Head of caudate nucleus (tissue), 42 donors: ENCODE data around the gene DPH1.
"Not testable (repeated sequence)": the region's sequence is repeated elsewhere in the genome, so short reads cannot be mapped to it uniquely, and the experiment has no call there.

Experiments
- DNase-seq, 42 donors: peaks; one replicate each; pipeline versions ENCODE4 v3.0.0 to v3.0.0-alpha.2; 2020 to 2021; ENCODE audit warnings: mixed read lengths in 7 of 42
- intact Hi-C: fragments of 100-400 bp; cut with DNase I; formaldehyde crosslinking; loops from one replicate; pipeline ENCODE4 v1.15.0; 2022

The DPH1 gene

GRCh38 chr17:2029911-2030778, at the start of gene DPH1:
Gene DPH1 (plus strand): TSS chr17:2030153. CDS start chr17:2030170, 17 bp downstream.
- intact Hi-C loops: loop anchor here (5.0 kb wide), 1 partner anchor 123 kb away; no protein-coding TSS in a partner anchor

GRCh38 chr17:1980665-1981250, 49.2 kb upstream of the DPH1 start:
- intact Hi-C loops: loop anchor here (10.0 kb wide), 1 partner anchor 56 kb away; no protein-coding TSS in a partner anchor
- DNase-seq: no peak

More at GRCh38 chr17:2029911-2030778, at the start of gene DPH1:
- DNase-seq: peak; percentile 82 to 96 (median 91)

- DNase-seq: not testable (repeated sequence)
- intact Hi-C loops: loop anchor here (10.0 kb wide), 1 partner anchor 58 kb away; no protein-coding TSS in a partner anchor
Observed at GRCh38 chr17:1982793-1983366, 47.1 kb upstream of the DPH1 start.

- intact Hi-C loops: loop anchor here (10.0 kb wide), 1 partner anchor 60 kb away; no protein-coding TSS in a partner anchor
Observed at GRCh38 chr17:1985093-1985492, 44.9 kb upstream of the DPH1 start.

GRCh38 chr17:1985686-1986085, 44.3 kb upstream of the DPH1 start:
- DNase-seq: no peak
- intact Hi-C loops: loop anchor here (10.0 kb wide), 1 partner anchor 61 kb away; no protein-coding TSS in a partner anchor

More at GRCh38 chr17:1985093-1985492, 44.9 kb upstream of the DPH1 start:
- no peak for DNase-seq

GRCh38 chr17:1986783-1987451, 43.0 kb upstream of the DPH1 start:
- no peak for DNase-seq
- intact Hi-C loops: loop anchor here (10.0 kb wide), 1 partner anchor 62 kb away; no protein-coding TSS in a partner anchor

GRCh38 chr17:1989135-1989534, 40.8 kb upstream of the DPH1 start:
- intact Hi-C loops: loop anchor here (10.0 kb wide), 1 partner anchor 64 kb away; no protein-coding TSS in a partner anchor
- no peak for DNase-seq

GRCh38 chr17:1992541-1992940, 37.4 kb upstream of the DPH1 start:
- DNase-seq: peak in 14 of 42 donors; percentile 27 to 58 (median 47)
- intact Hi-C loops: no loop called here

GRCh38 chr17:1994707-1995106, 35.2 kb upstream of the DPH1 start:
- intact Hi-C loops: no loop called here

GRCh38 chr17:1995321-1995892, 34.5 kb upstream of the DPH1 start:
- intact Hi-C loops: no loop called here
- DNase-seq: no peak

More at GRCh38 chr17:1994707-1995106, 35.2 kb upstream of the DPH1 start:
- DNase-seq: no peak

- intact Hi-C loops: no loop called here
- no peak for DNase-seq
Observed at GRCh38 chr17:1995907-1996799, 33.8 kb upstream of the DPH1 start.

- intact Hi-C loops: no loop called here
- peak in 8 of 42 donors; percentile 25 to 66 (median 52) for DNase-seq
Observed at GRCh38 chr17:1996800-1997288, 33.1 kb upstream of the DPH1 start.

- intact Hi-C loops: no loop called here
- DNase-seq: no peak
Observed at GRCh38 chr17:1997289-1997926, 32.5 kb upstream of the DPH1 start.

GRCh38 chr17:1997927-1998742, 31.8 kb upstream of the DPH1 start:
- DNase-seq: no peak
- intact Hi-C loops: no loop called here

GRCh38 chr17:1999557-2000251, 30.2 kb upstream of the DPH1 start:
- intact Hi-C loops: no loop called here
- peak in 35 of 42 donors; percentile 25 to 77 (median 52) for DNase-seq
